HUDEP-2 (cell line): ENCODE data around the gene KRT38.
"Not testable (repeated sequence)": the region's sequence is repeated elsewhere in the genome, so short reads cannot be mapped to it uniquely, and the experiment has no call there.

Experiments
- DNase-seq, 76 experiments: peaks; one replicate each; lab custom pipeline; 2025; ENCODE audit not compliant: unreplicated experiment in 76 of 76; lab: John Stamatoyannopoulos, UW

Gene KRT38

GRCh38 chr17:41424111-41424635 is 16.6 kb downstream of the KRT38 start, which contains the start of gene KRT37:
Gene KRT37, minus strand, starts transcription at chr17:41424585. Its CDS starts 62 bp downstream, at chr17:41424523.
- no peak for DNase-seq

GRCh38 chr17:41422586-41422985 is 18.2 kb downstream of the KRT38 start:
- DNase-seq = not testable (repeated sequence)

GRCh38 chr17:41421617-41422016 is 19.2 kb downstream of the KRT38 start:
- no peak for DNase-seq

- DNase-seq = no peak
Observed at GRCh38 chr17:41421116-41421515, 19.7 kb downstream of the KRT38 start.

- no peak for DNase-seq
Observed at GRCh38 chr17:41420134-41420533, 20.6 kb downstream of the KRT38 start.

- DNase-seq = no peak
Observed at GRCh38 chr17:41419716-41420115, 21.1 kb downstream of the KRT38 start.

GRCh38 chr17:41418116-41418860 is 22.5 kb downstream of the KRT38 start:
- DNase-seq = no peak

- peak in 3 of 76 experiments; percentile 2 to 20 (median 8) for DNase-seq
Observed at GRCh38 chr17:41417576-41418015, 23.2 kb downstream of the KRT38 start.

GRCh38 chr17:41417127-41417526 is 23.7 kb downstream of the KRT38 start:
- no peak for DNase-seq

GRCh38 chr17:41416479-41416878 is 24.3 kb downstream of the KRT38 start:
- DNase-seq = no peak

GRCh38 chr17:41415833-41416335 is 24.9 kb downstream of the KRT38 start:
- no peak for DNase-seq

- no peak for DNase-seq
Observed at GRCh38 chr17:41415411-41415810, 25.4 kb downstream of the KRT38 start.

- DNase-seq = no peak
Observed at GRCh38 chr17:41413982-41414381, 26.8 kb downstream of the KRT38 start.

- DNase-seq = no peak
Observed at GRCh38 chr17:41413353-41413957, 27.3 kb downstream of the KRT38 start.

- DNase-seq = no peak
Observed at GRCh38 chr17:41411072-41411840, 29.5 kb downstream of the KRT38 start.

GRCh38 chr17:41407226-41407625 is 33.6 kb downstream of the KRT38 start:
- no peak for DNase-seq

- DNase-seq = no peak
Observed at GRCh38 chr17:41406205-41406604, 34.6 kb downstream of the KRT38 start.

- no peak for DNase-seq
Observed at GRCh38 chr17:41404024-41404671, 36.6 kb downstream of the KRT38 start.

GRCh38 chr17:41403404-41404023 is 37.3 kb downstream of the KRT38 start:
- DNase-seq = no peak

- DNase-seq = no peak
Observed at GRCh38 chr17:41402161-41402560, 38.6 kb downstream of the KRT38 start.
